ENCODE results near the gene SORBS2.

SORBS2 gene

GRCh38 chr4:185651137-185651677 lies 160.8 kb downstream of the SORBS2 start:
- Histone ChIP-seq H3K79me2 (ENCODE audit: insufficient read depth, low read length) (no peaks in the 10 kb centered on the region), H3K9me3 (ENCODE audit: insufficient read depth, low read length, severe bottlenecking) (no peaks in the 10 kb centered on the region)
- no peak for ATAC-seq (ENCODE audit: insufficient read depth, low read depth)

GRCh38 chr4:185648631-185649030 lies 163.4 kb downstream of the SORBS2 start:
- TF ChIP-seq CTCF (IDR thresholded peaks at IDR 0.05; ENCODE audit: borderline replicate concordance, extremely low read depth, low read length, poor library complexity, severe bottlenecking): no peak
- H3K36me3 ChIP-seq (ENCODE audit: insufficient read depth, low read length): no peaks in the 10 kb centered on the region
- H3K4me2 ChIP-seq (ENCODE audit: insufficient read depth, low read length): no peak overlapping the region
- no peaks in the 10 kb centered on the region for H3K79me2 ChIP-seq (ENCODE audit: insufficient read depth, low read length)
- DNase-seq: no peak
- H2AFZ ChIP-seq (ENCODE audit: low read depth, low read length): no peak overlapping the region
- no peaks in the 10 kb centered on the region for H3K27me3 ChIP-seq (ENCODE audit: insufficient read depth, low read length, poor library complexity)
- no peaks in the 10 kb centered on the region for H3K4me1 ChIP-seq (ENCODE audit: insufficient read depth, low read length)
- no peak overlapping the region for H3K9ac ChIP-seq (ENCODE audit: low read depth, low read length)
- no peak overlapping the region for H3K27ac ChIP-seq (ENCODE audit: low read length)
- H3K4me3 ChIP-seq (ENCODE audit: low read depth in 1 of 2, low read length in 2 of 2): no peak overlapping the region
- no peaks in the 10 kb centered on the region for H3K9me3 ChIP-seq (ENCODE audit: insufficient read depth, low read length, severe bottlenecking)
- ATAC-seq (ENCODE audit: insufficient read depth, low read depth): no peak
- no peaks in the 10 kb centered on the region for H4K20me1 ChIP-seq (ENCODE audit: insufficient read depth, low read length)

More at GRCh38 chr4:185651137-185651677, 160.8 kb downstream of the SORBS2 start:
- no peak for DNase-seq
- Histone ChIP-seq H3K9ac (ENCODE audit: low read depth, low read length) (no peak overlapping the region), H3K27me3 (ENCODE audit: insufficient read depth, low read length, poor library complexity) (no peaks in the 10 kb centered on the region), H3K27ac (ENCODE audit: low read length) (no peak overlapping the region), H3K4me2 (ENCODE audit: insufficient read depth, low read length) (no peak overlapping the region), H3K4me3 (ENCODE audit: low read depth in 1 of 2, low read length in 2 of 2) (no peak overlapping the region), H2AFZ (ENCODE audit: low read depth, low read length) (no peak overlapping the region), H4K20me1 (ENCODE audit: insufficient read depth, low read length) (no peaks in the 10 kb centered on the region), H3K36me3 (ENCODE audit: insufficient read depth, low read length) (no peaks in the 10 kb centered on the region), H3K4me1 (ENCODE audit: insufficient read depth, low read length) (no peaks in the 10 kb centered on the region)
- TF ChIP-seq EZH2 (IDR thresholded peaks at IDR 0.05; ENCODE audit: borderline replicate concordance, low read depth, low read length, severe bottlenecking) (no peak), CTCF (IDR thresholded peaks at IDR 0.05; ENCODE audit: borderline replicate concordance, extremely low read depth, low read length, poor library complexity, severe bottlenecking) (no peak)

- no peaks in the 10 kb centered on the region for H3K4me1 ChIP-seq (ENCODE audit: insufficient read depth, low read length)
- no peak overlapping the region for H3K4me2 ChIP-seq (ENCODE audit: insufficient read depth, low read length)
- no peaks in the 10 kb centered on the region for H3K36me3 ChIP-seq (ENCODE audit: insufficient read depth, low read length)
- no peaks in the 10 kb centered on the region for H4K20me1 ChIP-seq (ENCODE audit: insufficient read depth, low read length)
- no peak overlapping the region for H3K27ac ChIP-seq (ENCODE audit: low read length)
- no peak for TF ChIP-seq CTCF (IDR thresholded peaks at IDR 0.05; ENCODE audit: borderline replicate concordance, extremely low read depth, low read length, poor library complexity, severe bottlenecking)
- no peak for TF ChIP-seq EZH2 (IDR thresholded peaks at IDR 0.05; ENCODE audit: borderline replicate concordance, low read depth, low read length, severe bottlenecking)
- no peaks in the 10 kb centered on the region for H3K27me3 ChIP-seq (ENCODE audit: insufficient read depth, low read length, poor library complexity)
- H3K4me3 ChIP-seq (ENCODE audit: low read depth in 1 of 2, low read length in 2 of 2): no peak overlapping the region
- no peaks in the 10 kb centered on the region for H3K79me2 ChIP-seq (ENCODE audit: insufficient read depth, low read length)
- no peak overlapping the region for H2AFZ ChIP-seq (ENCODE audit: low read depth, low read length)
- no peaks in the 10 kb centered on the region for H3K9me3 ChIP-seq (ENCODE audit: insufficient read depth, low read length, severe bottlenecking)
- no peak for DNase-seq
- ATAC-seq (ENCODE audit: insufficient read depth, low read depth): no peak
- H3K9ac ChIP-seq (ENCODE audit: low read depth, low read length): no peak overlapping the region
Observed at GRCh38 chr4:185645403-185645802, 166.6 kb downstream of the SORBS2 start.

- Histone ChIP-seq H3K4me2 (ENCODE audit: insufficient read depth, low read length) (no peak overlapping the region), H3K9ac (ENCODE audit: low read depth, low read length) (no peak overlapping the region), H3K4me3 (ENCODE audit: low read depth in 1 of 2, low read length in 2 of 2) (no peak overlapping the region), H3K79me2 (ENCODE audit: insufficient read depth, low read length) (no peaks in the 10 kb centered on the region), H3K27ac (ENCODE audit: low read length) (no peak overlapping the region), H3K9me3 (ENCODE audit: insufficient read depth, low read length, severe bottlenecking) (no peaks in the 10 kb centered on the region), H4K20me1 (ENCODE audit: insufficient read depth, low read length) (no peaks in the 10 kb centered on the region), H3K36me3 (ENCODE audit: insufficient read depth, low read length) (no peaks in the 10 kb centered on the region), H3K27me3 (ENCODE audit: insufficient read depth, low read length, poor library complexity) (no peaks in the 10 kb centered on the region), H2AFZ (ENCODE audit: low read depth, low read length) (no peak overlapping the region), H3K4me1 (ENCODE audit: insufficient read depth, low read length) (no peaks in the 10 kb centered on the region)
- DNase-seq (no peak), ATAC-seq (ENCODE audit: insufficient read depth, low read depth) (no peak)
- TF ChIP-seq EZH2 (IDR thresholded peaks at IDR 0.05; ENCODE audit: borderline replicate concordance, low read depth, low read length, severe bottlenecking) (no peak), CTCF (IDR thresholded peaks at IDR 0.05; ENCODE audit: borderline replicate concordance, extremely low read depth, low read length, poor library complexity, severe bottlenecking) (no peak)
Observed at GRCh38 chr4:185644408-185644807, 167.6 kb downstream of the SORBS2 start.

All from DND-41 (cell line).